Suprapubic skin (tissue), 4 donors: ENCODE measurements around the gene PDE4B.

Experiments
- CTCF ChIP-seq, 2 donors: fragments of 200-600 bp in 1 of 2; fragments of 450-650 bp in 1 of 2; sonication (generic) in 1 of 2; IDR thresholded peaks; one replicate each; pipeline ENCODE4 v1.5.1; 2016 to 2019; ENCODE audit warnings: antibody characterized with exemption in 2 of 2, mild to moderate bottlenecking in 1 of 2, moderate library complexity in 1 of 2
- EP300 ChIP-seq: sonication (generic); formaldehyde crosslinking; IDR thresholded peaks from one replicate; pipeline ENCODE4 v1.6.1; 2017; ENCODE audit warnings: antibody characterized with exemption
- POLR2A ChIP-seq, 2 donors: fragments of 450-650 bp; IDR thresholded peaks; one replicate each; pipeline ENCODE4 v1.6.1; 2017; ENCODE audit warnings: antibody characterized with exemption in 2 of 2, mild to moderate bottlenecking in 2 of 2, moderate library complexity in 2 of 2
- POLR2AphosphoS5 ChIP-seq, 3 donors: sonication (generic); formaldehyde crosslinking; IDR thresholded peaks; one replicate each; pipeline ENCODE4 v1.6.1; 2017; ENCODE audit warnings: antibody characterized with exemption in 3 of 3

GRCh38 chr1:66413838-66414175, 621.1 kb downstream of the PDE4B start:
- TF ChIP-seq POLR2A (IDR thresholded peaks at IDR 0.05) (no peak), CTCF (IDR thresholded peaks at IDR 0.05) (no peak), POLR2AphosphoS5 (IDR thresholded peaks at IDR 0.05) (no peak), EP300 (no peak)
